ENCODE results near the gene MRAS. TPM values are rescaled to one million over a fixed set of nuclear protein-coding genes. Genes with fewer than 3 reads are reported as not detected.

Gene MRAS
- total RNA-seq, 2 donors from 2014 or later = 174 to 288 TPM

GRCh38 chr3:138370321-138370720, 21.9 kb downstream of the MRAS start:
- Histone ChIP-seq H3K9me3 (no peaks in the 10 kb centered on the region), H3K4me3 (no peak overlapping the region), H3K36me3 (peaks cover 3% of the 10 kb centered on the region), H3K27ac (peak overlapping the region; percentile 79 to 95), H3K4me1 (peaks cover 0 to 86% of the 10 kb centered on the region in 2 donors), H3K27me3 (no peaks in the 10 kb centered on the region)
- DNase-seq (ENCODE audit: low spot score) = no peak
- TF ChIP-seq CTCF (IDR thresholded peaks at IDR 0.05) = no peak

GRCh38 chr3:138371070-138371965, 22.9 kb downstream of the MRAS start:
- no peak overlapping the region for H3K4me3 ChIP-seq
- no peaks in the 10 kb centered on the region for H3K9me3 ChIP-seq
- peaks cover 0 to 86% of the 10 kb centered on the region in 2 donors for H3K4me1 ChIP-seq
- no peak for TF ChIP-seq CTCF (IDR thresholded peaks at IDR 0.05)
- H3K36me3 ChIP-seq = peaks cover 11% of the 10 kb centered on the region
- H3K27me3 ChIP-seq = no peaks in the 10 kb centered on the region
- DNase-seq (ENCODE audit: low spot score) = no peak
- H3K27ac ChIP-seq = peak overlapping the region; percentile 79 to 95

GRCh38 chr3:138373087-138373735, 24.8 kb downstream of the MRAS start:
- DNase-seq (ENCODE audit: low spot score) = no peak
- no peak for TF ChIP-seq CTCF (IDR thresholded peaks at IDR 0.05)
- H3K4me1 ChIP-seq = peaks cover 0 to 81% of the 10 kb centered on the region in 2 donors
- H3K36me3 ChIP-seq = peaks cover 21% of the 10 kb centered on the region
- no peaks in the 10 kb centered on the region for H3K9me3 ChIP-seq
- H3K27ac ChIP-seq = peak overlapping the region; percentile 79 to 95
- no peaks in the 10 kb centered on the region for H3K27me3 ChIP-seq
- H3K4me3 ChIP-seq = no peak overlapping the region

GRCh38 chr3:138373736-138374094, 25.3 kb downstream of the MRAS start:
- peaks cover 0 to 80% of the 10 kb centered on the region in 2 donors for H3K4me1 ChIP-seq
- H3K27me3 ChIP-seq = no peaks in the 10 kb centered on the region
- peaks cover 26% of the 10 kb centered on the region for H3K36me3 ChIP-seq
- no peak overlapping the region for H3K4me3 ChIP-seq
- no peak for TF ChIP-seq CTCF (IDR thresholded peaks at IDR 0.05)
- peak overlapping the region; percentile 74 to 95 for H3K27ac ChIP-seq
- H3K9me3 ChIP-seq = no peaks in the 10 kb centered on the region
- DNase-seq (ENCODE audit: low spot score) = no peak

- no peak for TF ChIP-seq CTCF (IDR thresholded peaks at IDR 0.05)
- Histone ChIP-seq H3K27ac (peak overlapping the region; percentile 74 to 95), H3K4me1 (peaks cover 0 to 70% of the 10 kb centered on the region in 2 donors), H3K36me3 (peaks cover 28% of the 10 kb centered on the region), H3K9me3 (no peaks in the 10 kb centered on the region), H3K27me3 (no peaks in the 10 kb centered on the region), H3K4me3 (no peak overlapping the region)
- no peak for DNase-seq (ENCODE audit: low spot score)
Measured at GRCh38 chr3:138374573-138375134, 26.3 kb downstream of the MRAS start.
